Left lung (tissue), 10 donors: Measurements from ENCODE around the gene TRIM54. TPM values are rescaled to one million over a fixed set of nuclear protein-coding genes. Genes with fewer than 3 reads are reported as not detected.
"Not testable (repeated sequence)": the region's sequence is repeated elsewhere in the genome, so short reads cannot be mapped to it uniquely, and the experiment has no call there.

Experiments used
- ATAC-seq: fragments of 200-7000 bp; cut with Tn5 transposase; one replicate; pipeline ENCODE4 v1.9.1; 2020; ENCODE audit warnings: moderate library complexity
- DNase-seq, 4 donors: peaks; one replicate each; pipeline ENCODE4 v3.0.0-alpha.2; 2013 to 2020
- H3K27ac ChIP-seq, 2 donors: fragments of 200-600 bp; sonication (generic) in 1 of 2; one replicate each; pipeline versions ENCODE4 v1.5.0 to v1.8.0; 2020 to 2021
- H3K27me3 ChIP-seq, 2 donors: fragments of 200-600 bp; sonication (generic) in 1 of 2; one replicate each; pipeline versions ENCODE4 v1.5.0 to v1.8.0; 2020 to 2021
- H3K36me3 ChIP-seq, 2 donors: fragments of 200-600 bp; sonication (generic) in 1 of 2; one replicate each; pipeline versions ENCODE4 v1.5.0 to v1.8.0; 2020 to 2021
- H3K4me1 ChIP-seq, 2 donors: fragments of 200-600 bp; one replicate each; pipeline ENCODE4 v1.8.0; 2021
- H3K4me3 ChIP-seq, 2 donors: fragments of 200-600 bp; sonication (generic) in 1 of 2; one replicate each; pipeline versions ENCODE4 v1.5.0 to v1.8.0; 2020 to 2021; ENCODE audit warnings: mild to moderate bottlenecking in 1 of 2
- H3K9me3 ChIP-seq, 2 donors: fragments of 200-600 bp; sonication (generic) in 1 of 2; one replicate each; pipeline versions ENCODE4 v1.5.0 to v1.8.0; 2020 to 2021
- CTCF ChIP-seq, 2 donors: fragments of 200-600 bp; sonication (generic) in 1 of 2; IDR thresholded peaks; one replicate each; pipeline versions ENCODE4 v1.5.0 to v1.8.0; 2021; ENCODE audit warnings: antibody characterized with exemption in 2 of 2
- intact Hi-C, 2 donors: fragments of 100-400 bp; cut with DNase I; formaldehyde crosslinking; loops; one replicate each; pipeline versions ENCODE4 v1.11.2 to v1.14.2; 2022
- polyA plus RNA-seq, 6 donors: library from polyadenylated mRNA; unstranded; fragments of 120-200 nt; gene quantifications; one replicate each; pipeline ENCODE4 v1.2.1, GENCODE V29; 2013; ENCODE audit not compliant: insufficient read length in 6 of 6
- total RNA-seq, 2 donors: library from RNA; stranded (reverse); fragmentation: NEBNext Ultra II Directional; extraction: Animal tissue kit (Norgen Biotek cat#: 25700); gene quantifications; one replicate each; pipeline ENCODE4 v1.2.1, GENCODE V29; 2021
- donor health status: DM: no; HTN: yes; CAD: no.
- donor health status: DM: no; HTN: no; CAD: no.

TRIM54 gene
- total and polyA plus RNA-seq, 8 donors = 0.07 to 0.17 (median 0.09) TPM; not detected in 2

GRCh38 chr2:27264753-27265535, 17.3 kb upstream of the TRIM54 start:
- Histone ChIP-seq H3K4me3 (peak overlapping the region; percentile 6 to 38), H3K27me3 (peaks cover 51 to 88% of the 10 kb centered on the region in 2 donors), H3K4me1 (peaks cover 17 to 36% of the 10 kb centered on the region in 2 donors), H3K27ac (no peak overlapping the region), H3K9me3 (no peaks in the 10 kb centered on the region), H3K36me3 (no peaks in the 10 kb centered on the region)
- intact Hi-C loops = no loop called here
- peak; percentile 42 to 56 for TF ChIP-seq CTCF (IDR thresholded peaks at IDR 0.05)
- peak; percentile 80 for ATAC-seq
- peak in 3 of 4 donors; percentile 68 to 89 (median 77) for DNase-seq

DNA sequence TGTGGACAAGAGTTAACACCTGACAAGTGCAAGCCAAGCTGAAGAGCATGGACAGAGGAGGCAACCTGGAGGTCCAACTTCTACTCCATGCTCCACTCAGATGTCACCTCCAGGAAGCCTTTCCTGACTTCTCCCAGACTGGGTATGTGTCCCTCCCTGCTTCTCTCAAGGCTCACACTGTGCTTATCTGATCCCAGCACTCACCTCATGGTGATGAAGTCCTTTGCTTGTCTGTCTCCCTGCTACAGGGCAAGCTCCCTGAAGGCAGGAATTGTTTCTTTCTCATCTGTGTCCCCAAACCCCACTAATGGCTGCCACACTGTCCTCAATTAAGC, 16.7 kb upstream of the TRIM54 start:
- peaks cover 51 to 88% of the 10 kb centered on the region in 2 donors for H3K27me3 ChIP-seq
- DNase-seq (no peak), ATAC-seq (no peak)
- intact Hi-C loops = no loop called here
- no peaks in the 10 kb centered on the region for H3K36me3 ChIP-seq
- no peak for TF ChIP-seq CTCF (IDR thresholded peaks at IDR 0.05)
- peaks cover 17 to 36% of the 10 kb centered on the region in 2 donors for H3K4me1 ChIP-seq
- no peak overlapping the region for H3K27ac ChIP-seq
- H3K4me3 ChIP-seq = no peak overlapping the region
- H3K9me3 ChIP-seq = no peaks in the 10 kb centered on the region

GRCh38 chr2:27268296-27268695, 13.9 kb upstream of the TRIM54 start:
- ATAC-seq, H3K9me3 ChIP-seq, H3K27ac ChIP-seq, DNase-seq, H3K36me3 ChIP-seq, H3K4me3 ChIP-seq, intact Hi-C loops: not testable (repeated sequence)
- H3K27me3 ChIP-seq = peaks cover 25 to 69% of the 10 kb centered on the region in 2 donors
- H3K4me1 ChIP-seq = peaks cover 7 to 20% of the 10 kb centered on the region in 2 donors

GRCh38 chr2:27270131-27270530, 12.1 kb upstream of the TRIM54 start:
- intact Hi-C loops = no loop called here
- H3K4me1 ChIP-seq = peaks cover 0 to 2% of the 10 kb centered on the region in 2 donors

DNA sequence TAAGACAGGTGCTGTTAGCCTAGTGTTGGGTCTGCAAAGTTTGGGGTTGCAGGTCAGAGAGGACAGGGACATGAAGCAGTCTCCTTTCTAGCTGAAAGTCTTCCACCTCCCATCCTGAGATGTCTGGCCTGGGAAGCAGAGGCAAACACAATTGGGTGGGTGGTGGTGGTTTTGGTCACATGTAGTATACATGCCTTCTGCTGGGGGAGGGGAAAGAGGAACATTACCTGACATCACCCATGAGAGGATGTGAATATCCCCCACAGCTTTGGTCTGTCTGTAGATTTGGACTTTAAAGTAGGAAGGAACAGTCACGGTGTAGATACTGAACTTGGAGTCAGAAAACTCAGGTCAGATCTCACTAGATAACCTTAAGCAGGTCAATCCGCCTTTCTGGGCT, 11.6 kb upstream of the TRIM54 start:
- ATAC-seq = no peak
- no peaks in the 10 kb centered on the region for H3K9me3 ChIP-seq
- no peaks in the 10 kb centered on the region for H3K4me1 ChIP-seq
- H3K27ac ChIP-seq = no peak overlapping the region
- TF ChIP-seq CTCF (IDR thresholded peaks at IDR 0.05) = no peak
- DNase-seq = no peak
- H3K27me3 ChIP-seq = peaks cover 2 to 52% of the 10 kb centered on the region in 2 donors
- no peak overlapping the region for H3K4me3 ChIP-seq
- intact Hi-C loops = no loop called here
- no peaks in the 10 kb centered on the region for H3K36me3 ChIP-seq

More at GRCh38 chr2:27270131-27270530, 12.1 kb upstream of the TRIM54 start:
- ATAC-seq (no peak), DNase-seq (no peak)
- no peak for TF ChIP-seq CTCF (IDR thresholded peaks at IDR 0.05)
- Histone ChIP-seq H3K9me3 (no peaks in the 10 kb centered on the region), H3K27ac (no peak overlapping the region), H3K27me3 (peaks cover 6 to 53% of the 10 kb centered on the region in 2 donors), H3K4me3 (no peak overlapping the region), H3K36me3 (no peaks in the 10 kb centered on the region)
